ENCODE data around the gene ACOT4.

DNA sequence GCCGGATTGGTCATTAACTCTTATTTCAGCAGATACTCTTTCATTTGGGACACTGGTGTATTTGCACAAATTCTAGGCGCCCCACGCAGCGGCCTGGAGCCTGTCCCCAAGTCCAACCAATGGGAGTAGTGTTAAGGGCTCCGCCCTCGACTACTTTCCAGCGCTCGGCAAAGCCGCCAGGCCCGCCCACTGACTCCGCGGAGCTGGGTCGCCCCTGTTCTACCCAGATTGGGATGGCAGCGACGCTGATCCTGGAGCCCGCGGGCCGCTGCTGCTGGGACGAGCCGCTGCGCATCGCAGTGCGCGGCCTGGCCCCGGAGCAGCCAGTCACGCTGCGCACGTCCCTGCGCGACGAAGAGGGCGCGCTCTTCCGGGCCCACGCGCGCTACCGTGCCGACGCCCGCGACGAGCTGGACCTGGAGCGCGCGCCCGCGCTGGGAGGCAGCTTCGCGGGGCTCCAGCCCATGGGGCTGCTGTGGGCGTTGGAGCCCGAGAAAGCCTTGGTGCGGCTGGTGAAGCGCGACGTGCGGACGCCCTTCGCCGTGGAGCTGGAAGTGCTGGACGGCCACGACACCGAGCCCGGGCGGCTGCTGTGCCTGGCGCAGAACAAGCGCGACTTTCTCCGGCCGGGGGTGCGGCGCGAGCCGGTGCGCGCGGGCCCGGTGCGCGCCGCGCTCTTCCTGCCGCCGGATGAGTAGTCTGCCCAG, 20.8 kb downstream of the ACOT4 start, which contains the start of gene ACOT6:
- TF ChIP-seq, protein P1, sequence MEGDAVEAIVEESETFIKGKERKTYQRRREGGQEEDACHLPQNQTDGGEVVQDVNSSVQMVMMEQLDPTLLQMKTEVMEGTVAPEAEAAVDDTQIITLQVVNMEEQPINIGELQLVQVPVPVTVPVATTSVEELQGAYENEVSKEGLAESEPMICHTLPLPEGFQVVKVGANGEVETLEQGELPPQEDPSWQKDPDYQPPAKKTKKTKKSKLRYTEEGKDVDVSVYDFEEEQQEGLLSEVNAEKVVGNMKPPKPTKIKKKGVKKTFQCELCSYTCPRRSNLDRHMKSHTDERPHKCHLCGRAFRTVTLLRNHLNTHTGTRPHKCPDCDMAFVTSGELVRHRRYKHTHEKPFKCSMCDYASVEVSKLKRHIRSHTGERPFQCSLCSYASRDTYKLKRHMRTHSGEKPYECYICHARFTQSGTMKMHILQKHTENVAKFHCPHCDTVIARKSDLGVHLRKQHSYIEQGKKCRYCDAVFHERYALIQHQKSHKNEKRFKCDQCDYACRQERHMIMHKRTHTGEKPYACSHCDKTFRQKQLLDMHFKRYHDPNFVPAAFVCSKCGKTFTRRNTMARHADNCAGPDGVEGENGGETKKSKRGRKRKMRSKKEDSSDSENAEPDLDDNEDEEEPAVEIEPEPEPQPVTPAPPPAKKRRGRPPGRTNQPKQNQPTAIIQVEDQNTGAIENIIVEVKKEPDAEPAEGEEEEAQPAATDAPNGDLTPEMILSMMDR (conservative IDR thresholded peaks at IDR 0.05; ENCODE audit: low read depth, low read length), result no peak
- no peak for TF ChIP-seq EZH2 (IDR thresholded peaks at IDR 0.05; ENCODE audit: low read length, unreplicated experiment)
- TF ChIP-seq EZH2phosphoT487 (IDR thresholded peaks at IDR 0.05; ENCODE audit: borderline replicate concordance, low read length), result no peak

Measured in PC-3 (cell line).